GM06990 (cell line): ENCODE data around the gene PLEKHN1.

ENCODE experiments used
- DNase-seq: peaks from one replicate; pipeline ENCODE4 v3.0.0-alpha.2; 2011; ENCODE audit not compliant: insufficient read length; ENCODE audit errors: extremely low read depth
- H3K27me3 ChIP-seq: replicated peaks from 2 replicates; pipeline ENCODE4 v1.6.0; 2011; ENCODE audit warnings: low read length; ENCODE audit not compliant: control insufficient read depth, insufficient read depth
- H3K36me3 ChIP-seq: 2 replicates; pipeline ENCODE4 v1.5.1; 2011; ENCODE audit warnings: low read length; ENCODE audit not compliant: control insufficient read depth, insufficient read depth
- H3K4me3 ChIP-seq: replicated peaks from 2 replicates; pipeline ENCODE4 v1.5.1; 2011; ENCODE audit warnings: low read depth, mild to moderate bottlenecking, control low read depth, low read length
- TF ChIP-seq, protein P1 (sequence below): IDR thresholded peaks from 2 replicates; pipeline ENCODE4 v1.5.1; 2011; ENCODE audit warnings: low read length, control low read depth, mild to moderate bottlenecking, inconsistent platforms; ENCODE audit not compliant: insufficient read depth, poor library complexity, severe bottlenecking

Gene PLEKHN1

DNA sequence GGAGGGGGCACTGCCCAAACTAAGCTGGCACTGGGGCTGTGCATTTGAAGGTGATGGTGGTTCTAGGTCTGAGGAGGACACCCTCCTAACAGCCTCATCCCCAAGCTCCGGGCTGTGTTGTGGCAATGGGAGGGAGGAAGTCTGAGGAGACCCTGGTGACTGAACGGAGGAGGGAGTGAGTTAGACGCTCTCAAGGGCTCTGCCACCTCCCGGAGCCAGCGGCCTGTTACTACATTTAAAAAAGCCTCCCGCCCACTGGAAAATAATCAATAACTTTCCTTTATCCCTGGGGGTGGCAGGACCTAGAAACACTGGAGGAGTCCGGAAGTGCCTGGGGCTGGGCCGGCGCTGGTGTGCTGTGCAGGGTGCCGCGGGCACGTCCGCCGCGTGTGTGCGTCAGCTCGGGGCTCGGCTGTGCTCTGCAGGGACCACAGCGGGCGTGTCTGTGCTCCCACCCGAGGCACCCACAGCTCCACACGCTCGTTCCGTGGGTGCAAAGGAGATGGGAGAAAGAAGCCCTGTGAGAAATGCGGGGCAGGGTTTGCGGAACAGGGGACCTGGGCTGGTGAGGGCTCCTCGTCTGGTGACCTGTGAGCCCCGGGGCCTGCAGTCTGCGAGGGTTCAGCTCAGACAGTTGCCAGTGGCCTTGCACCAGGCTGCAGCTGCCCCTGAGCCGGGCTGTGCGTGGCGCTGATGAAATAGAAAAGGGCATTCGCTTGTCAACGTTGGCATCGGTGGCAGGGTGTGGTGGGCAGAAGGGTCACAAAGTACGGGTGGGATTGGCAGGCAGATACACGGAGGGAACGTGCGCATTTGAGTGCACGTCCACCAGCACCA lies 37.2 kb upstream of the PLEKHN1 start:
- Histone ChIP-seq H3K4me3 (no peak overlapping the region), H3K27me3 (peaks cover 2% of the 10 kb centered on the region), H3K36me3 (no peaks in the 10 kb centered on the region)
- no peak for DNase-seq
- TF ChIP-seq, protein P1, sequence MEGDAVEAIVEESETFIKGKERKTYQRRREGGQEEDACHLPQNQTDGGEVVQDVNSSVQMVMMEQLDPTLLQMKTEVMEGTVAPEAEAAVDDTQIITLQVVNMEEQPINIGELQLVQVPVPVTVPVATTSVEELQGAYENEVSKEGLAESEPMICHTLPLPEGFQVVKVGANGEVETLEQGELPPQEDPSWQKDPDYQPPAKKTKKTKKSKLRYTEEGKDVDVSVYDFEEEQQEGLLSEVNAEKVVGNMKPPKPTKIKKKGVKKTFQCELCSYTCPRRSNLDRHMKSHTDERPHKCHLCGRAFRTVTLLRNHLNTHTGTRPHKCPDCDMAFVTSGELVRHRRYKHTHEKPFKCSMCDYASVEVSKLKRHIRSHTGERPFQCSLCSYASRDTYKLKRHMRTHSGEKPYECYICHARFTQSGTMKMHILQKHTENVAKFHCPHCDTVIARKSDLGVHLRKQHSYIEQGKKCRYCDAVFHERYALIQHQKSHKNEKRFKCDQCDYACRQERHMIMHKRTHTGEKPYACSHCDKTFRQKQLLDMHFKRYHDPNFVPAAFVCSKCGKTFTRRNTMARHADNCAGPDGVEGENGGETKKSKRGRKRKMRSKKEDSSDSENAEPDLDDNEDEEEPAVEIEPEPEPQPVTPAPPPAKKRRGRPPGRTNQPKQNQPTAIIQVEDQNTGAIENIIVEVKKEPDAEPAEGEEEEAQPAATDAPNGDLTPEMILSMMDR = no peak

DNA sequence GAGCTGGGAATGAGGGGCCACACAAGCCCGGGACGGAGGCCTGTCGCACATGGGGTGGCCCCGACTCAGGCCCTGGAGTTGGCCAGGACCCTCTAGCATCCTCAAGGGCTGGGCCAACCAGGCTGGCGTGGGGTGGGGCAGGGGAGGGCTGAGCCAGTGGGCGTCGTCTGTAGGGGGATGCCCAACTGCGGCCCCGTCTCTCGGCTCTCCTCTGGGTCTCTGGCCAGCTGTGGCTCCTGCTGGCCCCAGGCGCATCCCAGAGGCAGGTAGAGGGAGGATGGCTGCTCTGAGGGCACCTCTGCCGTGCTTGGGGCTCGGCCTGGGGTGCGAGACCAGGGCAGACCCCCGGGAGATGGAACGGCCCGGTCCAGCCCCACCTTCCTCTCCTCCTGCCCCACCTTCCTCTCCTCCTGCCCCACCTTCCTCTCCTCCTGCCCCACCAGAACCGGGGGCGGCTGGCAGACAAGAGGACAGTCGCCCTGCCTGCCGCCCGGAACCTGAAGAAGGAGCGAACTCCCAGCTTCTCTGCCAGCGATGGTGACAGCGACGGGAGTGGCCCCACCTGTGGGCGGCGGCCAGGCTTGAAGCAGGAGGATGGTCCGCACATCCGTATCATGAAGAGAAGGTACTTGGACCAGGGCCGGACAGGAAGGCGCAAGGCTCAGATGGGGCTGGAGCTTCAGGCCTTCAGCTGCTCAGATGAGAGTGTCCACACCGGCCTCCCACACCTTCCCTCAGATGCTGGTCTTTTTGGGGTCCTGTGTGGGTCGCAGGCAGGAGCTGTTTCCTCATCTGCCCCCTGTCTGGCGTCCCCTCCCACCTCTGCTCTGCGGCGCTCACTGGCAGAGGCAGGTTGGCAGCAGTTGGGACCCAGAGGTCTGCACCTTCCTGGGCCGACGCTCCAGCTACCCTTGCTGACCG lies 36.3 kb upstream of the PLEKHN1 start:
- Histone ChIP-seq H3K4me3 (no peak overlapping the region), H3K36me3 (no peaks in the 10 kb centered on the region), H3K27me3 (peaks cover 2% of the 10 kb centered on the region)
- DNase-seq = no peak
- TF ChIP-seq, protein P1 = no peak

DNA sequence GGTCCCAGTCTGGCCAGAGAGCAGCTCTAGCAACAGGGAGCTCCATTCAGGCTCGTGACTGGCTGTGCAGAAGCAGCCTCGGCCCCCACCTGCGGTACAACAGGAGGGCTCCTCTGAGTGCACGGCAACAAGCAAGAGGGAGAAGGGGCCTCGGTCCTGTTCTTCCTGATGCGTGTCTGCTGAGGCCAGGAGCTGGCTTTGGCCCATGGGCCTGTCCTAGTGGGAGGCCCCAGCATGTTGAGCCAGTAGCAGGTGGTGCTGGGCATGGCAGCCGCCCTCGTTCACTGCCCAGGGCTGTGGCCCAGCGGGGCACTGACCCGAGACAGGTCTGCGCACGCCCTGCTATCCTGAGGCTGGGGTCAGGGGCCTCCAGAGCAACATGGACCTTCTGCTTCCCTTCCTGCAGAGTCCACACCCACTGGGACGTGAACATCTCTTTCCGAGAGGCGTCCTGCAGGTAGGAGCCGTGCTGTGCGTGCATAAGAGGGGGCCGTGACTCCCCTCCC lies 35.6 kb upstream of the PLEKHN1 start:
- Histone ChIP-seq H3K36me3 (no peaks in the 10 kb centered on the region), H3K27me3 (peaks cover 2% of the 10 kb centered on the region), H3K4me3 (no peak overlapping the region)
- DNase-seq = no peak
- TF ChIP-seq, protein P1 = no peak

DNA sequence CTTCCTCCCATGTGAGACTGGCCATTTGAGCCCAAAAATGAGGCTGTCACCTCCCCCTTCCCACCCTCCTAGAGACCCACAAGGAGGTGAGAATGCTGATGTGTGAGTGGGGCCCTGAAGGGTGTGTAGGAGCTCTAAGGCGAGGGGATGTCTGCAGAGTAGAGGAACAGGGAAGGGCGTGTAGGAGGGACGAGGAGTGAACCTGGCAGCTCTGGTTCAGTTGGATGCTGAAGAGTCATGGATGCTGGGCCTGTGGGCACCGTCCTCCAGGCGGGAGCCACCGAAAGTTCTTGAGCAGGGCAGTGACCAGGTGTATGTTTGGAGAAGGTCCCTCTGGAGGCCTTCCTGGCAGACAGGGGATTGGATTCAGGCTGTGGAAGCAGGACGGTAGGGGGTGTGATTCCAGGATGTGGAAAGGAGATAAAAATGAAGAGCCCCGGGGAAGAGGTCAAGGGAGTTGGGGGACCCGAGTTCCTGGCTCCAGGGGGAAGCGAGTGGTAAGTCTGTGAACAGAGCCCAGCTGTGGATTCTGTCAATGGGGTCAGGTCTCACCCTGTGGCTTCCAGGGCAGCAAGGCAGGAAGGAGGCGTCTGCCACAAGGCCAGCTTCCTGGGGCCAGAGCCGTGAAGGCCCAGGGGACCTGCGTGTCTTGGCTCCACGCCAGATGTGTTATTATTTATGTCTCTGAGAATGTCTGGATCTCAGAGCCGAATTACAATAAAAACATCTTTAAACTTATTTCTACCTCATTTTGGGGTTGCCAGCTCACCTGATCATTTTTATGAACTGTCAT lies 34.7 kb upstream of the PLEKHN1 start:
- Histone ChIP-seq H3K27me3 (no peaks in the 10 kb centered on the region; the same call in 1 of the 2 replicates), H3K36me3 (no peaks in the 10 kb centered on the region), H3K4me3 (no peak overlapping the region)
- TF ChIP-seq, protein P1 = no peak
- DNase-seq = no peak

DNA sequence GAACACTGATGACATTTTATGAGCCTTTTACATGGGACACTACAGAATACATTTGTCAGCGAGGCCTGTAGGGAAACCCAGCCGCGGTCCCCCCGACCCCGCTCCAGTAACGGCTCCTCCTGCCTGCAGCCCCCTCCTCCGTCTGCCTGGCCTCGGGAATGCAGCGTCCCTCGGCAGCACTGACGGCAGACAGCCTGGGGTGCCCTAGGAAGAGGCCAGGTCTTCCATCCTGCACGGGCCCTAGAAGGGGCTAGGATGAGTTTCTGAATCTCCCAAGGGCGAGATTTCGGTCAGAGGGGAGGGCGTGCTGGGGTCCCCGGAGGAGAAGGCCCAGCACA lies 34.1 kb upstream of the PLEKHN1 start:
- Histone ChIP-seq H3K27me3 (no peaks in the 10 kb centered on the region; the same call in 1 of the 2 replicates), H3K4me3 (no peak overlapping the region), H3K36me3 (no peaks in the 10 kb centered on the region)
- no peak for DNase-seq
- TF ChIP-seq, protein P1 = no peak
